HG02610 (cell line): Measurements from ENCODE around the gene STAC.
"Not testable (repeated sequence)": the region's sequence is repeated elsewhere in the genome, so short reads cannot be mapped to it uniquely, and the experiment has no call there.

Experiments
- ATAC-seq: cut with Tn5 transposase; IDR thresholded peaks from one replicate; pipeline ENCODE4 v1.9.1; 2021; ENCODE audit warnings: mild to moderate bottlenecking, moderate library complexity; ENCODE audit not compliant: unreplicated experiment

The STAC gene

GRCh38 chr3:36475558-36475957 is 95.3 kb downstream of the STAC start:
- no peak for ATAC-seq

- ATAC-seq = no peak
Measured at GRCh38 chr3:36476286-36476942, 96.1 kb downstream of the STAC start.

GRCh38 chr3:36477655-36478054 is 97.4 kb downstream of the STAC start:
- ATAC-seq = no peak

GRCh38 chr3:36480911-36481648 is 100.8 kb downstream of the STAC start:
- no peak for ATAC-seq

DNA sequence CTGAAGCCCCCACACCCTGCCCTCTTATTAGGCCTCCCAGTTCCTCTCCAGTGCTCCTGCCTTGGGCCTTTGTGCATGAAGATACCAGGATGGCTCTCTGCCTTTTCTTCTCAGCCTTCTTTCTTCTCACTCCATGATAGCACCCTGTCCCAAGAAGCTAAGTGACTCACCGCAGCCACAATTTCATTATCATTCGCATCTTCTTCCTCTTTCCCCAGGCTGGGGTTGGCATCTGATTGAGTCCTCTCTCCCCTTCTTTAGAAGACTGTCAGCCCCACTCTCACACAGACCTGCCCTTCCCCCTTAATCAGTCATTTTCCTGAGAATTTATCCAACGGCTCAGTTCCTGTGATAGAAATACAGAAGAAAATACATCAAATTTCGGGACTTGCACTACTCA is 102.0 kb downstream of the STAC start:
- ATAC-seq = no peak

DNA sequence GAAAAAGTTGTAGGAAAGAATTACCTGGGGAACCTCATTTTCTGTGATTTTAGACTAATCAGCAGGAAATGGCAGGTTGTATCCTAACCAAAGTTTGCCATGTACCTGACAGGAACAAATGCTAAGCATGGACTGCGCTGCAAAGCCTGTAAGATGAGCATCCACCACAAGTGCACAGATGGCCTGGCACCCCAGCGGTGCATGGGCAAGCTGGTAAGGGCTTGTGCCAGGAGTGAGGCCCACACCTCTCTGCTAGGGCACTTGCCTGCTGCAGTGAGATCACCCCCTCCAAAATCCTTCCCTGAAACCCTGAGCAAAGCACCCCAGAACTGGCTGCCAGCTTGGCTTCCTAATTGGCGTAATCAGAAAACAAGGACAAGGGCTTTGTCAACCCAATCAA is 102.6 kb downstream of the STAC start:
- no peak for ATAC-seq

- ATAC-seq = no peak
Measured at GRCh38 chr3:36483709-36484108, 103.4 kb downstream of the STAC start.

GRCh38 chr3:36484386-36484785 is 104.1 kb downstream of the STAC start:
- no peak for ATAC-seq

GRCh38 chr3:36486009-36486795 is 105.9 kb downstream of the STAC start:
- ATAC-seq = no peak

DNA sequence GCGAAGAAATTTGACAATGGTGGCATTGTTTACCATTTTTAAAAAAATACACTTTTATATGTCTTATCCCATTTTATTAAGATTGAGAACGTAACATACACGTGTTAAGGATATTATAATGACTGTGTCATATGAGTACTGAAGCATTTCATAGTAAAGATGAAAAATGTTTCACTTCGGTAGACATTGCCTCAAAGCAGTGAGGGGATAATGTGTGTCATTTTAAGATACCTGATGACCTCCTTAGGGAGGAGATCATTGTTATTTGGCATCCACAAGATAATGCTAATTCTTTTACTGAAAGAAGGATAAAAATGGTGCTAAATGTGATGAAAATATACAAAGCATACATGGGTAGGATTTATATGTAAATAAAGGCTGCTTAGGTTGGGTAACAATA is 107.3 kb downstream of the STAC start:
- ATAC-seq = no peak

DNA sequence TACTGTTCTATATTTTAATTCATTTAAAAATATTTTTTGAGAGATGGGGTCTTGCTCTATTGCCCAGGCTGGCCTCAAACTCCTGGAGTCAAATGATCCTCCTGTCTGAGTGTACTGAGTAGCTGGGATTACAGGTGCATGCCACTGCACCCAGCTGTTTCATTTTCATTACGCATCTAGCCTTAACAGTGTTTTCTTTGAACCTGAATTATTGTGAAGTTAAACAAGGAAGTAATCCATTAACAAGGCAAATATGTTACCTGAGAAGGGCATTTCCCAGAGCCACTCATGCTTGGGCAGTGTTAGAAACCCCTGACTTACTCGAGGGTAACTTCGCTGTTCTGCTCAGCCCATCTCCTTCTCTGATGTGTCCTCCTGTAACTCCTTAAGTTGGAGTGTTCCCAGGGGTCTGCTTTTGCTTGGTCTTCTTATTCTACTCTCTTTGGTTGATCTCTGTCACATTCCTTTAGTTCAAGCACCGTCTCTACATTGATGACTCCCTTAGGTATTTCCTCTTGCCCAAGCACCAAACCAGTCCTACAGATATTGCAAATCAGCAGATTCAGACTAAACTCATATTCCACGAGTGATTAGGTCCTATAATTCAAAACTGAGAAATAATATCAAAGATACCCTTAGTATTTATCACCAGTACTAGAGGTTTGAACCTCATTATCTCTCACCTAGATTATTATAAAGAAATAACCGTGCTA is 107.9 kb downstream of the STAC start:
- no peak for ATAC-seq

DNA sequence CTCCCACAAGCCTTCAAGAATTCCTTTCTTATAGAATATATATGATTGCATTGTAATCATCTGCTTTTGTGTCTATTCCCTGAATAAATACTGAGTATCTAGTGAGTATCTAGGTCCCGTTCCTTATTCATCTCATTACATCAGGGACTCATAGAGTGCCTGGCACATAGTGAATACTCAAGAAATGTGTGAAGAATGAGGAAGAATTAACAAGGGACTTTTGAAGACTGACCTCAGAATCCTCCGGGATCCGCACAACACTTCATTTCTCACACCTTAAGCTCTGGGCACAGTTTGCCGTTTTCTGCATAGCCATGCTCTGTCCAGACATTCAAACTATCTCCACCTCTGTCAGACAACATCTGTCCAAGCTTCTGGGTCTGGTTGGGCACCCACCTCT is 108.8 kb downstream of the STAC start:
- no peak for ATAC-seq

- ATAC-seq = no peak
Measured at GRCh38 chr3:36489679-36490425, 109.5 kb downstream of the STAC start.

DNA sequence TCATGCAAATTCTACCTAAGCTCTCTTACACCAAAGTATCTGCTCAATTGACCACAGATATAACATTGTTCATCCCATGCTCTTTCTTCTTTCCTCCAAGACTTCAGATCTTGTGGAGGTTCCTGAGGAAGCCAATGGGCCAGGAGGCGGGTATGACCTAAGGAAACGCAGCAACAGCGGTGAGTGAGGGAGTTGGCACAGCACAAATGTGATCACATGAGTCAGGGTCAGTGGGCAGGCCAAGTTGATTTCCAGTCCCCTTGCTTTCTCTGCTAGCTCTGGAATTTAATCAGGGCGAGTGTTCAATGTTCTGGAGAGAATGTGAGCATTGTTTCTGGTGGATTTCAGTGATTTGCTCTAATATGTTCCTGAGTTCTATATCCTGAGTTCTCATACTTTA is 112.7 kb downstream of the STAC start:
- ATAC-seq = no peak

GRCh38 chr3:36494461-36495109 is 114.3 kb downstream of the STAC start:
- no peak for ATAC-seq

DNA sequence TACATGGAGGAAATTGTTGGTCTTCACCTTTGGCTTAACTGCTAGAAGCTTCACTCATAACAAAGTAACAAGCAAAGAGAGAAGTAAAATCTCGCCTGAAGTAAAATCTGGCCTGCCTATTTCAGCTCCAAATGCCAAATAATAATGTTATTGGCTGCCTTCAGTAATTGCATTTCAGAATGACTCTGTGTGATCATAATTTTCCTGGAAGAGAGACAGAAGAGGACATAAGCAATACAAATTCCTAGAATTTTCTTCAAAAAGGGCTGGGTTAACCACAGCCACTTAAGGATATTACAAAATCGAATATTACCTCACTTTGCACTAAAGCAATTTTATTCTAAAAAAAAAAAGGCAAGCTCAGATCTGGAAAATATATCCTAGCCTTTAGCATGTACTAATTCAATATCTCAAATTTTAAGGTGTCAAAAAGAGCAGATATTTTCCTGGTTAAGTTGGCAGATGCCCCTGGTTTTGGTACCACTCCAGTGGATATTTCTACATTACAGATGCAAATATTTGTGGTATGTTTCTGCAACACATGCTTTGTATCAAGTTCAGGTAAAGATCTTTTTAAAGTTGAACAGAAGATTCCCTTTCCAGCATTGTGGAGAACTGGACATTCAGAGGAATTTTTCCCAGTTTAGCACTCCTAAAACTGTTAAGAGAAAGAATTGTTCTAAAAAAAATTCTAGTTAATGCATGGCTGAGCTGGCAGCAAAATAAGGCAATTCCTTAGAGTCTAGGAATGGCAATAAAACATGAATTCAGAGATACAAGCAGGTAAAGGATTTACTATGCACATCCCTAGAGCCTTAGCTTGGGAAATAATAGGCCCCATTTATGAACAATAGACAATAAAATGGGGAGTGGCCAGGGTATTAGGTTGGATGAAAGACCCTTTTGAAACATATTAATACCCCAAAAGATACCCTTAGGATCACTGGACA is 116.7 kb downstream of the STAC start:
- ATAC-seq = no peak

DNA sequence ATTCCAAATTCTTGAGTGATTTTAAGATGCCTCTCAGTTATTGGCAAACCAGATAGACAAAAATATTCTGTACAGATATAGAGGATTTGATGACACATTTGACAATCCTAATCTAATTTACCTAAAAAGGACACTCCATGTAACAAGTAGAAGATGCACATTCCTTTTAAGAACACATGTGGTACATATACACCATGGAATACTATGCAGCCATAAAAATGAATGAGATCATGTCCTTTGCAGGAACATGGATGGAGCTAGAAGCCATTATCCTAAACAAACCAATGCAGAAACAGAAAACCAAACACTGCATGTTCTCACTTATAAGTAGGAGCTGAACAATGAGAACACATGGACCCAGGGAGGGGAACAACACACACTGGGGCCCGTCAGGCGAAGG is 119.7 kb downstream of the STAC start:
- not testable (repeated sequence) for ATAC-seq

GRCh38 chr3:36501616-36502015 is 121.3 kb downstream of the STAC start:
- no peak for ATAC-seq

GRCh38 chr3:36505393-36505792 is 125.1 kb downstream of the STAC start:
- ATAC-seq = no peak
